HG03280 (cell line): ENCODE measurements around the gene C1orf74.

Source experiments
- ATAC-seq: cut with Tn5 transposase; IDR thresholded peaks from one replicate; pipeline ENCODE4 v1.9.1; 2021; ENCODE audit warnings: mild to moderate bottlenecking, moderate library complexity; ENCODE audit not compliant: unreplicated experiment

The C1orf74 gene

DNA sequence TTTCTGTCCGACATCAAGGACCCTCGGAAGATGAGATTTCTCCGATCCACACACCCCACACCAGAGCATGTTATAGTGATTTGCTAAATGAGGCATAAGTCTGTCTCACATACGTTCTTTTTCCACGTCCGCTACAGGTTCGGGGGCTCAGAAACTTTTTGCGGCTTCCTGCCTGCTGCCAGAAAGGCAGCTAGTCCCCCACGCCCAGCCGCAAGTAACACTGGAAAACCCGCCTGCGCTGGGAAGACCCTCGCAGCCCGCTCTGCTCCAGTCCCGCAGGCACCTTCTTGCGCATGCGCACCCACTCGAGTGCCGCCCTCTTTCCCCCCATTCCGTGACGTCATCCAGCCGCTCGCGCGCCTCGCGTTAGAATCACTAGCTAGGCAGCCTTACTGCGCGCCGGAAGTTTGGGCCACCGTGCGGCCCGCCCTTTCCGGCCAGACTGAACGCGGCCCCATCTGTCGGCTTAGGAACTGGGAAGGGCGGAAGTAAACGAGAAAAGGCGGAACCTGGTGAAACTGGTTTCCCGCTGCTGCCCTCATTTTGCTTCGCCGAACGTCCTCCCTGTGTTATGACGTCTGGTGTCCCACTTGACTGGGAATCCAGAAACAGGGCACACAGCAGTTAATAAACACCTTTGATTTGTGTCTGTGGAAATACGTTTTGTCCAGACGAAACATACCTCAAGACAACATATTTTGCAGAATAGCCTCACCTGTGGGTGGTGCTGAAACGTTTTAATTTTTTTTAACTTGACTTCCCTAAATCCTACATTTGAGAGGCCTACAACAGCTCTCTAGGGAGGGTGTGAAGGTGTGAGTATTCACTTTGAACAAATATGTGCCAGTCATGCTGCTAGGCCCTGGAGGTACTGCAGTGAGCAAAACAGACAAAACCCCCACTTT, at the start of gene C1orf74:
Gene C1orf74 (minus strand): TSS at position 295 of the 905 bp plus-strand sequence. CDS start 925 bp downstream, outside the sequence.
- peak; percentile 100 for ATAC-seq

- ATAC-seq: no peak
Measured at GRCh38 chr1:209831615-209832014, 47.3 kb upstream of the C1orf74 start.

- ATAC-seq: no peak
Measured at GRCh38 chr1:209830722-209831121, 46.4 kb upstream of the C1orf74 start.

DNA sequence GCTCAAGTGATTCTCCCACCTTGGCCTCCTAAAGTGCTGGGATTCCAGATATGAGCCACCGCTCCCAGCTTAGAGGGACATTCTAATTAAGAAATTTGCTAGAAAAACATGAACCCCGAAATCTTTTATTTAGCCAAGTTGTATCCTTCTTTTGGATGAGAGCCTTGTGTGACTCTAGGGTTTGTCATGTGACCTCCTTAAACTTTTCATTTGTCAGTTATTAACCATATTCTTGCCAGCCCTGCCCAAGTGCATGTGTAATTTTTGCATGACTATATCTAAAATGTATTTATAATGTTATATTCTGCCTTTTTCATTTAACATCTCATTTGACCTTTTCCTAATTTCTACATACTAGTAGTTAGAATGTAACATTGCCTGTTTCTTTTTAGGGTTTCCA, 45.4 kb upstream of the C1orf74 start:
- no peak for ATAC-seq

DNA sequence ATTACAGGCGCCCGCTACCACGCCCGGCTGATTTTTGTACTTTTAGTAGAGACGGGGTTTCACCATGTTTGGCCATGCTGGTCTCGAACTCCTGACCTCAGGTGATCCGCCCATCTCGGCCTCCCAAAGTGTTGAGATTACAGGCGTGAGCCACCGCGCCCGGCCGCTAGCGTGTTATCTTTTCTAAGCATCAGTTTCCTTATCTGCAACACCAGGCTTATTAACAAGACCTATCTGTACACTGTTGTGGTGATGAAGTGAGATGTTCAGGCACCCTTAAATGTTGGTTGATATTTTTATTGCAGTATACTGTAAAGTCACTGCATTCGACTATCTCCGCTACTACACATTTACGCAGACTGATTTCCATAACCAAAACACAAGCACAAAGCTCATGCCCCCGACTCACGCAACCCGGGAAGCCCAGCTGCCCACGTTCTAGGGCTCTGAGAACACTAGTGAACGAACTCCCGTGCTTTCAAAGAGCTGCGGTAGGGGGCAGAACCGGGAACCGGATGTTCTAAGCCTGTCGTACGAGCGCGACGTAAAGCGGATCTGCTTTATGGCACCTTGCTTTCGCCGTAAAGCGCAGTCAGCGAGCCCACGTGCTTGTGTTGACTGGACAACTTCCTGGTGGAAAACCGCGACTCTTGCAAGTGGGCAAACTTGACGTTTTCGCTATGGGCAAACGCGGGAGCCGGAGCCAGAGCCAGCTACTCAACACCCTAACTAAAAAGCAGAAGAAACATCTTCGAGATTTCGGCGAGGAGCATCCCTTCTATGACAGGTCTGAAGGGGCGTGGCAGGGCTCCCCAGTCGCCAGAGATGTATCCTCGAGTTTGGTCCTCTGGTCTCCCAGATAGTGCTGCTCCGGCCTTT, 43.3 kb upstream of the C1orf74 start, which contains the start of gene UTP25:
Gene UTP25 (plus strand): TSS at position 589 of the 879 bp plus-strand sequence. CDS start 92 bp downstream, at position 681.
- ATAC-seq: peak; percentile 95

GRCh38 chr1:209825591-209826434, 41.5 kb upstream of the C1orf74 start:
- ATAC-seq: no peak

- peak; percentile 38 for ATAC-seq
Measured at GRCh38 chr1:209823143-209824041, 39.0 kb upstream of the C1orf74 start.

DNA sequence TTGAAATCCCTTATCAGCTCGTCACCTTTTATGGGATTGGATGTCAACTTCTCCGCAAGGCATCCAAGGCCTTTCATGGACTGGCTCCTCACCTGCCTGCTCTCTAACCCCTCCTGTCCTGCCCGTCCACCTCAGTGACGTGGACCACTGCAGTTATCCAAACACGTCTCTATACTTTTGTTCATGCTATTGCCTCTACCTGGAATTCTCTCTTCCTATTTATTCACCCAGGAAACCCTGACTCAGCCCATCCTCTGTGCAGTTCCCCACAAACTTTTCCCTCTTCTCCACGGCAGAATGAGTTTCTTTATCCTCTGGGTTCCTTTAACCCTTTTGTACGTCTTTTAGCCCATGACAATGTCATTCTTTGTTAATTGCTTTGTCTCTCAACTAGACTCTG, 38.3 kb upstream of the C1orf74 start:
- ATAC-seq: no peak

DNA sequence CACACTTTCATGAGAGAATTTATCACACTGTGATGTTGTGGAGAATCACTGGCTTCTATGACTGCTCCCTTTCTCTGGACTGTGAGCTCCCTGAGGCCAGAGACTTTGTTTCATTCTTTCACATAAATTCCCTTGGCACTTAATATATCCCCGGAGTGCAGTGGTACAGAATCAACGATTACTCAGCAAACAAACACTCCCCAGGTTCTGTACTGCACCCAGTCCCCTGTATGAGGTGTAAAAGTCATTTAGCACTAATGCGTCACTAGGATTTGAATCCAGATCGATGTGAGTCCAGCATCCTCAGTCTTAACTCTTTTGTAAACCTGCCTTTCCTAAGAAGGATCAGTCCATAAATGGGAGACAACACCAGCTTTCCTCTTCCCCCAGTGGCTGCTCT, 36.6 kb upstream of the C1orf74 start:
- no peak for ATAC-seq

GRCh38 chr1:209819058-209819457, 34.7 kb upstream of the C1orf74 start:
- no peak for ATAC-seq

DNA sequence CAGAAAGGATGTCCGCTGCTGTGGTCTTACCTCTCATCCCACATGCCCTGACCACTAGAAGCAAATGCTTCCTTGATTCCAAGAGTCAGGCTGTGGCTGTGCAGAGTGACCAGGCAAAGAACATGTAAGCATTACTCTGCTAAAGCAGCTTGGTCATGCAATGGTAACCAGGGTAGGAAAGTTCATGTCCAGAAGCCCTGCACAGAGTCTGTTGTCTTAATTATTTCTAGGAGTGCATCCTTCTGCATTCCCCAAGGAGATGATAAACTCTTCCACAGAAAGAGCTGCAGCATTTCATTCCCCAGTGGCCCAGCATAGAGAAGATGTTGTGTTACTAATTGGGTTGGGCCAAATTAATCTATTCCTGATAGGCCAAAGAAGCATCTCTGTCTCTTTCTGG, 33.3 kb upstream of the C1orf74 start:
- no peak for ATAC-seq

DNA sequence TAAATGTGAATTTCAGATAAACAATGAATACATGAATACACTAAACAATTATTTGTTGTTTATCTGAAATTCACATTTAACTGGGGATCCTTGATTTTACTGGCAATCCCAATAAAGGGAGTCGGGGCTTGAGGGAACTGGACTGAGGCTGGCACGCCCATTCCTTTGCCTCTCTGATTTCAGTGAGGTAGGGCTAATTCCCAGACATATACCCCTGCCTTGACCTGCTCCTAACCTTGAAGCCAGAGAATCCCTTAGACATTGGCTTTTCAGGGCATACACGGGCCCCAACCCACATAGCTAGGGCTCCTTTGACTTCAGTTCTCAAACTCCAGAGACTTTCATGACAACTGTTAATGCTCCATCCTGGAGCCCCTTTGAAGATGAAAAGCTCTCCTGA, 32.6 kb upstream of the C1orf74 start:
- no peak for ATAC-seq

DNA sequence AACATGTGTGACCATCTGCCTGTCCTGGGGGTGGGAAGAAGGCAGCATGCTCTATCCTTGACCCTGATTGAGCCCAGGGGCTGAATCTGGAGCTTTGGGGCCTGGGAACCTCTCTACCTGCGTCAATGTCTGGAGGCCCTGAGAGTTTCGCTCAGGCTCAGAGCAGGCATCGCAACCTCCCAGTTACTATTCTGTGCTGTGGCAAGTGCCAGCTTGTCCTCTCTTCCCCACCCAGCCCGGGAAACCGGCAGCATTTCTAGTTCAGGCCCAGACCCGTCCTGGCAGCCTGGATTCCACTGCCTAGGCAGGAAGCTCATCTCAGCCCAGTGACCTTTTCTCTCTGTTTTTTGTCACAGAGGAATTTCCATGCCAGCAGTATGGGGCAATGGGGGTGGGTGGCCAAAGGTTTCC, 31.6 kb upstream of the C1orf74 start:
- no peak for ATAC-seq

- ATAC-seq: no peak
Measured at GRCh38 chr1:209815490-209815889, 31.1 kb upstream of the C1orf74 start.

DNA sequence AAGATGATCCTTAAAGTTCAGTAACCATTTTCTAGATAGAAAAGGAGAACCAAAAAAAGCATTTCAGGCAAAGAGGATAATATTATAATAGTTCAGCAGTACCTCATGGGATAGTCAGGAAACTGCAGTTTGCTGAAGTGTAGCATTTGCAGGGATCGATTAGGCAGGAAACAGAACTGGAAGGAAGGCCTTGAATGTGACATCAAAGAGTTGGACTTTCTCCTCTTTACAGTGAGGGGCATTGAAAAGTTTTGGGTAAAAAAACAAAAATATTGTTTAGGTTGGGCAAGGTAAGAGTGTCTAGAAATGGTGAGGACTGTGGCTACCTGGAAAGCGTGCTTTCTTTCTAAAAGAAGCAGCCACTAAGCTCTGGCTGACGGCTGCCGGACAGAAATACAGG, 29.5 kb upstream of the C1orf74 start:
- no peak for ATAC-seq

DNA sequence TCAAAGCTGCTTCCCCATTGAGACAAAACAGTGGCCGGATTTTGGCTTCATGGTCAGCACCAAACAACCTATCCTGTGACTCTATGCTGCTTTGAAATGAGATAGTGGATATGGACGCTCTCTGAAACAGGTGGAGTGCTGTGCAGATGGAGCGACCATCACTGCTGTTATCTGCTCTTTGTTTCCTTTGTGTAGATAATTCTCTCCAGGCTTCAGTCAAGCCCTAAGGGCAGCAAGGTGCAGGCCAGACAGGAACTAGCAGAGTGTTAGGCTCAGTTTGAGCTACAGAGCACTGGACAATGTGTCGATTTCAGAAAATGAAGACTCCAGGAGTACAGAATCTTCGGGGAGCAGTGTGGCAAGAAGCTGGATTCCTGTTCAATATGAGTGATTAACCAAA, 26.4 kb upstream of the C1orf74 start:
- ATAC-seq: no peak

- no peak for ATAC-seq
Measured at GRCh38 chr1:209809611-209810010, 25.3 kb upstream of the C1orf74 start.

- no peak for ATAC-seq
Measured at GRCh38 chr1:209808059-209808581, 23.8 kb upstream of the C1orf74 start.

- ATAC-seq: no peak
Measured at GRCh38 chr1:209807509-209807908, 23.1 kb upstream of the C1orf74 start.
